ENCODE results near the gene HPF1. TPM values are rescaled to one million over a fixed set of nuclear protein-coding genes. Genes with fewer than 3 reads are reported as not detected.

HPF1 gene
- total RNA-seq, 2 donors from 2014 or later, result 28.7 to 32.4 TPM

DNA sequence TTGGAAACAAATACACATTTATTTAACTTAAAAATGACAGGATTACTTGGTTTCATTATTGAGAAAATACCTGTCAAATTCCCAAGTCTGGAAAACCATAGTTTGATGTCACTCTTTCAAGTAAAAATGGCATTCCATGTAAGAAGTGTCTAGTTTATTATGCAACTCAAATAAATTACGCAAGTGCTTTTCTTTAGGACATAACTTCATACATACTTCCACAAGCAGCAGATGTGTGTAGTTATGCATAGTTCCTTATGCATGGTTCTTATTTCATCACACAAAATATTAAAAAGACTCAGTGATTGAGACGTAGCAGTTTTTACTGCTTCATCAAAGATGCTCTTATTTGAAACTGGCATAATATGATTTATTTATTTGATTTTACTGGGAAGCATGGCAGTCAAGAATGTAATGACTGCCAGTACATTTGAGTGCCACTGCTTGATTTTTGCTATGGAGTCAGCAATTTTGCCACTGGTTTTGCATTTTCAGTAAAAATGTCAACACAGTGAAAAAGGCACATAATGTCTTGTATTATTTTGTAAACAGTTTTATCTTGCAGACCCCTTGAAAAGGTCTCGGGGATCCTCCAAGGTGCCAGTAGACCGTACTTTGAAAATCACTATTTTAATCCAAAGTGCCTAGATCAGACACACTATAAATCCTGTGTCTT, 75.2 kb downstream of the HPF1 start:
- DNase-seq (ENCODE audit: low spot score in 2 of 2), result no peak
- Mint-ChIP-seq H3K9me3 (no peaks in the 10 kb centered on the region), H3K27ac (no peak overlapping the region), H3K36me3 (peaks cover 5 to 20% of the 10 kb centered on the region in 2 donors)
- ATAC-seq, result no peak

Other genes with a start within 250 kb of the HPF1 start
- gene NEK1, start 145.4 kb downstream of the HPF1 start, total RNA-seq, result 10 to 100 TPM in 1 of 2 donors, 1 to 10 TPM in 1; 9.1 to 13.7 TPM
- gene CLCN3, start 137.4 kb downstream of the HPF1 start, total RNA-seq, result 10 to 100 TPM; 22.0 to 23.9 TPM